Stimulated activated CD4-positive, alpha-beta T cell treated with anti-CD3 and anti-CD28 coated beads, Interleukin-4, amount 100 ng/mL, for 1 hour (primary cell): ENCODE results near the gene RTN4RL2.

Source experiments
- DNase-seq: peaks from one replicate; pipeline ENCODE4 v3.0.0-alpha.2; 2020

RTN4RL2 gene

GRCh38 chr11:57460022-57460757 lies at the start of gene RTN4RL2:
RTN4RL2 (plus strand) TSS chr11:57460528; CDS start chr11:57460866, 338 bp downstream.
- DNase-seq: peak; percentile 43

- no peak for DNase-seq
Observed at GRCh38 chr11:57413681-57414080, 46.6 kb upstream of the RTN4RL2 start.

DNA sequence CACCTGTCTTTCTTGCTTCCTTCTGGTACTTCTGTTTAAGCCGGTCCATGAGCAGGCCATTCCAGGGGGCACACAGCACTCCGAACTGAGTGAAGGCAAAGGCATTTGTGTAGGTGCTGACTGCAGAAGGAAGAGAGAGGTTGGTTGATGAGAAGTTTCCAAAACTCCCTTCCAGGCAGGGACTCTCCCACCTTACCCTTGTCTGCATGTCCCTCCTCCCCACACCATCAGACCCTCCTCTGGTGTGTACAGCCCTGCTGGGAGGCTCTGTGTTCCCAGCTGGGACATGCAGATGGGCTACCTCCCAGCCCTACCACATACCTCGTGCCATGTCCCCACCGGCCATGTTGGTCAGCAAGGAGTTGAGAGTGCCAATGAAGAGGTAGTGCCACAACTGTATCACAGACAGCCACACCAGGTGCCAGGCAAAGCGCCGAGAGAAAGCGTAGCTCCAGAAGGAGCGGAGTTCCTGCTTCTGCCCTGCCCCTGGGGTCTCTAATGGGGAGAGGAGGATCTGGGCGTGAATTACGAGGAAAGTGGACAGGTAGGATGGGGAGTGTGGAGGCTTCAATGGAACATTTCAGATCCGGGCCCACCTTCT lies 45.6 kb upstream of the RTN4RL2 start:
- DNase-seq: no peak

- no peak for DNase-seq
Observed at GRCh38 chr11:57416436-57416835, 43.9 kb upstream of the RTN4RL2 start.

- DNase-seq: no peak
Observed at GRCh38 chr11:57417056-57417455, 43.3 kb upstream of the RTN4RL2 start.

- DNase-seq: no peak
Observed at GRCh38 chr11:57418131-57418530, 42.2 kb upstream of the RTN4RL2 start.

DNA sequence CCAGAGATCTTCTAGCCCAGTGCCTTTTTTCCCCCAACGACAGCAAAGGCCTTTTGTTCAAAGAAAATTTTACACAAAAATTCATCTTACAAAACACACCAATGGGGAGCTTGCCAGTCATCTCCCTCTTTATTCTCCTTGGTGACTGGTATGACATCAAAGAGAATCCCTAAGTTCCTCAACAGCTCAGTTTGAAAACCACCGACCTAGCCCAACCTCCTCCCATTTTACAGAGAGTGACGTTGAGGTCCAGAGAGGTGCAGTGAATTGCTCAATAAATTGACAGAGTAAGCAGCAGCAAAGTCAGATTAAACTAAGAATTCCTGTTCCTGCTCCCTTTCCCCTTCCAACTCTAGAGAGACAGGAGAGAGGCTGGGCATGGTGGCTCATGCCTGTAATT lies 41.2 kb upstream of the RTN4RL2 start:
- no peak for DNase-seq

GRCh38 chr11:57421066-57421465 lies 39.3 kb upstream of the RTN4RL2 start:
- DNase-seq: no peak

DNA sequence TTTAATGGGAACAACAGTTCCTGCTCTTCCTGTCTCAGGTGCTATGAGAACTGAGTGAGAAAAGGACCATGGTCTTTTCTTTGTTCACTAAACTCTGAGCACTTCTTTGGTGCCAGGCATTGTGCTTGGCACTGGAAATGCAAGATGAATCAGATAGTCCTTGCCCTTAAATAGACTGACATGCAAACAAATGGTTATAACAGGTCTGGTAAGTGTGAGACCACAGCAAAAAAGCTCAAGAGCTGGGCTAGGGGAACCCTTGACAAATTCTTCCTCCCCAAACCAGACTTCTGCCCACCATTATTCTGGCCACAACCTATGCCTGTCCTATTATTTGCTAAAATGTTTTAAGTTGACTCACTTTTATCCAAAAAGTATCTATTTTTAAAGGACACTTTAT lies 38.5 kb upstream of the RTN4RL2 start:
- no peak for DNase-seq

- no peak for DNase-seq
Observed at GRCh38 chr11:57422669-57423068, 37.7 kb upstream of the RTN4RL2 start.

- no peak for DNase-seq
Observed at GRCh38 chr11:57424137-57424791, 36.1 kb upstream of the RTN4RL2 start.

DNA sequence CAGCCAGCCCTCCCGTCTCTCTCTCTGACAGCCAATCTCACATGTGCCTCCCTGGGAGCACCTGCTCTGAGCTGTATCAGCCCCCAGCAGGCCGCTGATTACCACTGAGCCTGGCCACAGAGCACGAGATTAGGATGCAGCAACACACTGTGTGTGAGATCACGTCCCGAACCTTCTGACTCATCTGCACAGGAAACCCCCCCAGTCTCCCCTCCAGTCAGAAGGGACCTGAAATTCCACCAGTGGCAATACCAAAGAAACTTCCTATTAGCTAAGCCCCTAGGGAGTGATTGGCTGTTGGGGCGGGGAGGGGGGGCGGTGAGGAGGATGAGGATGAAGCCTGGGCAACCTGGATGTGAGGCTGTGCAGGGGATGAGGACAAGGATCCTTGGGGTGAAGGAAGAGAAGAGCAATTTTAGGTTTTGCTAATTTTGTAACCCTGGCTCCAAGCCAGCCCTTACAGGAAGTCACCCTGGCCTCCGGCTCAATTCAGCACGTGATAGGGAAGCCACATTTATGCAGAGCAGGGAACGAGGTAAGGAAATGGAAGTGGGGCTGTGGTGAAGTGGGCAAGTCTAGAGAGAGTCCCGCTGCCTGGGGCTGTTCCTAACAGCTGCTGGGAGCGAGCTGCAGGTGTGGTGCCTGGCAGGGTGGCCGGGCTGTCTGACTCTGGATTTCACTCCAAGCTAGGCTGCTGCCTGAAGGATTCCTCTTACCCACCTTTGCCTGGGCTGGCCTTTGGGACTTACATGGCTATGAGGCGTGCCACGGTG lies 35.4 kb upstream of the RTN4RL2 start:
- peak; percentile 83 for DNase-seq

DNA sequence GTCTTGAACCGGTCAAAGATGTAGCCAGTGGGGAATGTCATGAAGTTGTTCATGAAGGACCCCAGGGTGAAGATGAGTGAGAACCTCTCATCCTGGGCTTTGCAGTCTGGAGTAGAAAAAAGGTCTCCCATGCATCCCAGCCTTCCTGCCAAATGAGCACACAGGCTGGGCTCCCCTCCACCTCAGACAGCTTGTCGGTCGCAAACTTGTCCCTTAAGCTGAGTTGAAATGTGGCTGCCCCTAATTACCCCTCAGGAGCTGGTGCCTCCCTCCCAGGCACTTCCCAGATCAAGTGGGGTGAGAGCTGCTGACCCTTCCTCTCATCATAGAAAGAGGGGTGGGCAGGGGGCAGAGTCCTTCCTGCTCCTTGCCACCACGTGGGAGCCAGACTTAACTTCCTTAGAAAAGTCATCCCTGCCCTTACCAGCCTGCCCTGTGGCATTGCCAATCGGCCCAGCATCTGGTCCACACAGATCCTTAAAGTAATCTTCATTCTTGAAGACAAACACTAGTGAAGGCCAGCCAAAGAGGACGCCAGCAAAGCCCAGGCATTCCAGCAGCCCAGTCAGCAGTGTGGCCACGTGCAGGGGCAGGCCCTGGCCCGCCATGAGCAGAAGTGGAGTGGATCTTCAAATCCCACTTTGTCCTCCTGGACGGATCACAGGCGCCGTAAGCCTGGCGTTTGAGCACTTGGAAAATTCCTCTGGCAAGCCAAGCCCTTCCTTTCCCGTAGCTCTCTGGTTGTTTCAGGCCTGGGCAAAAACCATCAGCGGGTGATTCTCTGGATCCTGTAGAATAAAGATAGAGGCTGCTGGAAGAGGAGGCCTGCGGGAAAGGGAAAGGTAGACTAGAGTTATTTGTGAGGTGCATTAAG lies 34.5 kb upstream of the RTN4RL2 start:
- peak; percentile 23 for DNase-seq

- peak; percentile 20 for DNase-seq
Observed at GRCh38 chr11:57426439-57426928, 33.8 kb upstream of the RTN4RL2 start.

DNA sequence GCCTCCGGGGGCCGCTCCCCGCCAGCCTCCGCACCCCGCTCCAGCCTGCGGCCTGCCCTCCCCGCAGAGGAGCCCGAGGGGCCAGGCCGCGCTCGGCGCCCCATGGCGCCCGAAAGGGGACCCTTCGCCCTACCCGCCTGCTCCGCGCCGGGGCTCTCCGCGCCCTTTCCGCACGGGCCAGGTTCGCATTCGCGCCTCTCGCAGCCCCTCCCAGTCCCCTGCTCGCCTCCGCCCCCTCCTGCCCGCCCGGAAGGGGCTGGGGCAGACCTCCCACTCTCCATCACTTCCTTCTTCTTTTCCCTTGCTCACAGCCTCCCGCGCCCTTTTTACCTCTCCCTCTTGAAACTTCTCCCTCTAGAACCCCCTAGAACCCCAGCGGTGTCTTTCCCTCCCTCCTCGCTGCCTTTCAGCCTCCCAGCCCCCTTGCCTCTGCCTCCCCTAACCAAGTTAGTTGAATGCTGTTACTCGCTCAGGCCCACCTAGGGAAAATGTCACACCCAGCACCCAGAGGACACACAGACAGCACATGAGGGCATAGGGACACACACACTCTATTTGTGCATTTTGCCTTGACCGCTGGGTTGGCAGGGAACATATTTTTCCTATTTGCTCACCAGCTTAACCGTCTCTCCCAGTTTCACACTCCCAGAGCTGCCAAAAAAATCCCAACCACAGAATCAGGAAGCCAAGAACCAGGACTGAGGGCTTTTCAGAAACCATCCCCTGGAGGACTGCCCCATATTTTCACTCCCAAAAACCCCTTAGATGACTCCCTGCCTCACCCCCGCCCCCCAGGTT lies 33.2 kb upstream of the RTN4RL2 start, which contains the start of gene SLC43A3:
Gene SLC43A3, minus strand, starts transcription at position 193 of the 798 bp plus-strand sequence. CDS start 949 bp downstream, outside the sequence.
- DNase-seq: peak; percentile 85

DNA sequence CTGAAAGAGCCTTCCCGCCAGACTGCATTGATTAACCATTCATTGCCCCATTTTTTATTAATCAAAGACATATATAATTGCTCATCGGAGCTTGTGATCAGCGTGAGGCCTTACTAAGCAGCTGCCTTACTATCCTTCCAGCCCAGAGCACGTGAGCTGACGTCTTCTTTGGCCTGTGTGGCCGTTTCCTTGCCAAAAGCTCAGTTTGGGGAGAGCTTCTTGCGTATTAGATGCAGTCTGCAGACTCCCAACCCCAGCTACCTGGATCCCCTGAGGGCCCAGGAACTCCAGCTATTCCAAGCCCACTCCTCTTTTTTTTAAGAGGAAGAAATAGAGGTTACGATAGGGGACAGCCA lies 32.6 kb upstream of the RTN4RL2 start:
- DNase-seq: no peak

DNA sequence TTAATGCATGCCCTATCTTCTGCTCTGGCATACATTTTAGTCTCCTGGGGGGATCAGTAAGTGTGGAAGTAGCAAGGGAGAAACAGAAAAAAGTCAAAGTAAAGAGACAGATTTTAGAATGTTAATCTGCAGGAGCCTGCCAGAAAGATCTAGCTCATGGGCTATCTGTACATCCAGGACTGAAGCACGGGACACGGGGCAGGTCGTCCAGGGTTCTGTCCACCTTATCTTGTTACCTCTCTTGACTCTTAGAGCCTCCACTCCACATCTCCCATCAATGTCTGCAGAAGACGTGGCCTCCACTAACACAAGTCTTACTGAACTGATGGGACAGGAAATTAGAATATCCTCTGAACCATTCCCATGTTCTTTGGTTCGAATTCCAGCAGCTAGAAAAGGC lies 31.7 kb upstream of the RTN4RL2 start:
- no peak for DNase-seq

DNA sequence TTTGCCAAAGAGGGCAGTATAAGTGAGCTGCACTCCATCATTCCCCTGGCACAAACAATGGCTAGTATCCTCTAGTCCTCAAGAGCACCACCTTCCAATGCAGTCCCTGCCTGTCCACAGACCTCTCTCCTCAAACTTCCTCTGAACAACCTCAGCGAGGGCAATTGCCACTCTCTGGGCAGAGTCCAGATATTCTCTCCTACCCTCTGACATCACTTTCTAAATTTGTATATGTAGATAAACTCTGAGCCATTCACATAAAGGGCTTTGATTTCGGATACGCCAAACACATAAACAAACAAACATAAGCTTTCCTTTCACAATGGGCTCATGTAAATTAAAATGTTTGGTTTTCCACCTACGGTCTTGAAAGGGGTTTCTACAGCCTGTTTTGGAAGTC lies 30.4 kb upstream of the RTN4RL2 start:
- no peak for DNase-seq

- no peak for DNase-seq
Observed at GRCh38 chr11:57430952-57431351, 29.4 kb upstream of the RTN4RL2 start.

- no peak for DNase-seq
Observed at GRCh38 chr11:57432149-57432561, 28.2 kb upstream of the RTN4RL2 start.

- no peak for DNase-seq
Observed at GRCh38 chr11:57432714-57433163, 27.6 kb upstream of the RTN4RL2 start.
